Subcutaneous adipose tissue (tissue), 4 donors: ENCODE measurements around the gene CC2D1A. TPM values are rescaled to one million over a fixed set of nuclear protein-coding genes. Genes with fewer than 3 reads are reported as not detected.

ENCODE experiments used
- CTCF ChIP-seq: fragments of 450-650 bp; IDR thresholded peaks from one replicate; pipeline ENCODE4 v1.5.1; 2016; ENCODE audit warnings: low read depth, mild to moderate bottlenecking, control low read depth, antibody characterized with exemption, moderate library complexity
- total RNA-seq, 4 donors: library from RNA; depleted of rRNA; stranded (reverse); fragments of >200 nt; gene quantifications; one replicate each; pipeline ENCODE4 v1.1.0, GENCODE V29; 2016

The CC2D1A gene
- total RNA-seq, 4 donors from 2014 or later, result 15.2 to 36.2 (median 16.5) TPM

DNA sequence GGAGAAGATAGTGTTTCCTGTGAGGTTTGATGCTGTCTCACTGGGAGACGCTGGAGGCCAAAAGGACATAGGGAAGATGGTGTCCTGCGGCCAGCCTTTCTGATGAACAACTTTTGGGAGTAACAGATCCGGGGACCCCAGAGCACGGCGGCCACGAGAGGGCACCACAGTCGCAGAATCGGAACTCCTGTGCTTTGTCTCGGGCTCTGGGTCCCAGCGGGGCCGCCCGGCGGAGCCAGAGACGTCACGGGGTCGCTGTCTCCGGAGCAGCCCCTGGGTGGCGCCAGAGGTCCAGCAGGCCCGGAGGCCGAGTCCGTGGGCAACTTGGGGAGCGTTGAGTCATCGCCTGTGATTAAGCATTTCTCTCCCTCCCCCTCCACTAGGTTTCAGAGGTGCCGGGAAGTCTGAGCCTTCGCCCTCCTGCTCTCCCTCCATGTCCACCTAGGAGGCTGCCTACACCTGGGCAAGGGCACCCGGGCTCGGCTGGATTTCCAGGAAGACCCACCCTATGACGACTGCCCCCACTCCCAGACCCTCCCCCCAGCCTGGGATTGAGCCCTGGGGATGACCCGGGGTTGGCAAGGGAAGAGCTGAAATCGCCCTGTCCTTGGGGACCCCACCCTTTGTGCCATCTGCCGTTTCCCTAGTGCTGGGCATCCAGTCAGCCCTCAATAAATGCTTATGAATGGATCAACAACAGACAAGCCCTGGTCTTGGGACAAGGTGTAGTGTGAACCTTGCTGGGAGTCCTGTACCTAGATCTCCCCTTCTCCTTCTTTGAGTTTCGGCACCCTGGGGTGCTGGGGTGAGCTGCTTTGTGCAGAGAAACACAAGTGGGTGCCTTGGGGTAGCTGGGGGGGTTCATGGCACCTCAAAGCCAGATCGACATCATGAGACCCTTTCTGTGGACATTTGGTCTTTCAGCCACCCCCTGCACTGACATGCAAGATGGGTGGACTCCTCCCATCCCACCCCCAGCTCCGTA, 25.6 kb upstream of the CC2D1A start:
- TF ChIP-seq CTCF, result no peak

DNA sequence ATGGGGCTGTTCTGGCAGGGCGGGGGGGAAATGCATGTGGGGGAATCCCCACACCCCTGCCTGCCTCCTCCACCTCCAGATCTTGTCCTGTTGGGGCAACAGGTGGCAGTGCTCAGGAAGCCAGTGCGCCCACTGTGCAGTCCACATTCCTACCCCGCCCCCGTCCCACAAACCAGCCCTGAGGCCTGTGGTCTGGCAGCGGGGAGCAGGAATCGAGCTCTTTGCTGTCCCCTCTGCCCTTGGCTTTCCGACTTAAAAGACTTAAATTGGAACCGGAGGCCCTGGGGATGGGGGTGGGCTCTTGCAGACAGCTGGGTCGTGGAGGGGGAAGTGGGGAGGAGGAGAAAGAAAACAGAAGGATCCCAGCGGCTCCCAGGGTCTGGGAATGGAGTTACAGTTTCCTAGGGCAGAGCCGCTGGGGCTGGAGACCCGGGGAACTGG, 24.7 kb upstream of the CC2D1A start:
- no peak for TF ChIP-seq CTCF

DNA sequence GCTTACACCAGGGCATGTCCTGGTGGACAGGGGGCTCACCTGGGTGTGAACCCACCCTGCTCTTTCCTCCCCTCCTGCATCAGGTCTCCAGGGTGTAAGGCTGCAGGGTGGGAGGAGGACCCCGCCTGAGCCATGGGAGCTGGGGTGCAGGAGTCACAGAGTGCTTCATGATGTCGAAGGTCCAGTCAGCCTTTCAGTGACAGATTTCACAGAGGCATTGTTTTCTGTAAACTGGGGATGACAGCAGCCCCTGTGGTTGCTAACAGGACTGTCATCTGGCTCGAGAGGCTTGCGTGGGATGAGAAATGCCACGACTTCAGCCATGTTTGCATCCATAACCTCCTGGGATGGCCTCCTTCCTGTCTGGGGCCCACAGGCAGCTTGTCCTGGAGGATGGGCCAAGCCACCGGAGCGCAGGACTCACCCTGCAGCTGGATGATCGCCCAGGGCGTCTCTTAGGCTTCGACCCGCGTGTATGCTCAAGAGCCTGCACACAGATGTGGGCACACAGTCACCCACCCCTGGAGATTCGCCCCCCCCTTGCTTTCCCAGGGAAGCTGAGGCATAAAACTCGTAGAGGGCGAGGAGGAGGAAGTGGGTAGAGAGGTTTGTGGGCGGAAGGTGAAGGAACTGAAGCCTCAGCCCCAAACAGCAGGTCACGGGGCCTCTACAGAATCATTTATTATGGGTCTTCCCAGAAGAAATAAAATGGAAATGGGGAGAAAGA, 24.1 kb upstream of the CC2D1A start:
- no peak for TF ChIP-seq CTCF

GRCh38 chr19:13882419-13882795, 23.6 kb upstream of the CC2D1A start:
- no peak for TF ChIP-seq CTCF

GRCh38 chr19:13882836-13883235, 23.2 kb upstream of the CC2D1A start:
- TF ChIP-seq CTCF, result no peak

- TF ChIP-seq CTCF, result no peak
These were observed 22.4 kb upstream of the CC2D1A start for GRCh38 chr19:13883516-13884064.
